HG02763 (cell line): ENCODE measurements around the gene IKZF1.
A peak's percentile ranks its signal among the peaks of the same experiment; 100 is the strongest.

Source experiments
- ATAC-seq: cut with Tn5 transposase; IDR thresholded peaks from one replicate; pipeline ENCODE4 v1.9.1; 2021; ENCODE audit warnings: mild to moderate bottlenecking, moderate library complexity; ENCODE audit not compliant: unreplicated experiment

The IKZF1 gene

DNA sequence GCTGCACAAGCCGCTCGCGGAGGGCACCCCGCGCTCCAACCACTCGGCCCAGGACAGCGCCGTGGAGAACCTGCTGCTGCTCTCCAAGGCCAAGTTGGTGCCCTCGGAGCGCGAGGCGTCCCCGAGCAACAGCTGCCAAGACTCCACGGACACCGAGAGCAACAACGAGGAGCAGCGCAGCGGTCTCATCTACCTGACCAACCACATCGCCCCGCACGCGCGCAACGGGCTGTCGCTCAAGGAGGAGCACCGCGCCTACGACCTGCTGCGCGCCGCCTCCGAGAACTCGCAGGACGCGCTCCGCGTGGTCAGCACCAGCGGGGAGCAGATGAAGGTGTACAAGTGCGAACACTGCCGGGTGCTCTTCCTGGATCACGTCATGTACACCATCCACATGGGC lies 95.6 kb downstream of the IKZF1 start:
- ATAC-seq = no peak

DNA sequence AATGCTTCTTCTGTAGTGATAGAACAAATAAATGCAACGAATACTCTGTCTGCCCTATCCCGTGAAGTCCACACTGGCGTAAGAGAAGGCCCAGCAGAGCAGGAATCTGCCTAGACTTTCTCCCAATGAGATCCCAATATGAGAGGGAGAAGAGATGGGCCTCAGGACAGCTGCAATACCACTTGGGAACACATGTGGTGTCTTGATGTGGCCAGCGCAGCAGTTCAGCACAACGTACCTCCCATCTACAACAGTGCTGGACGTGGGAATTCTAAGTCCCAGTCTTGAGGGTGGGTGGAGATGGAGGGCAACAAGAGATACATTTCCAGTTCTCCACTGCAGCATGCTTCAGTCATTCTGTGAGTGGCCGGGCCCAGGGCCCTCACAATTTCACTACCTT lies 99.9 kb downstream of the IKZF1 start:
- ATAC-seq = no peak

DNA sequence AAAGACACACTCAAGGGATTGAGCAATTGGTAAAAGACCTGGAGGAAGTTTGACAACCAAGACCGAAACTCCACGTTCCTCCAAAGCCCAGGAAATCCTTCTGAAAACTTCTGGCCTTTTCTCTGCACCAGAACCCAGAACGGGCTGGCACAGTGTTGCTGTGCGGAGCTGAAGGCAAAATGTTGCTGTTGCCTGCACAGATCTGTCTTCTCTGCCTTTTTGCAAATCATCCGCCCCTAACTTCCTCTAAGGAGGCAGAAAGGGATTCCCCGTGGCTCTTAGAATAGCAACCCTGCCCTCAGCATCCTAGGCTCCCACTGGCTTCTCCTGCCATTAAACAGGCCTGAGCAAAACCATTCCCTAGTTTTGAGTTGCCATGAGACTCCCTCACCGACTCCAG lies 100.7 kb downstream of the IKZF1 start:
- no peak for ATAC-seq

DNA sequence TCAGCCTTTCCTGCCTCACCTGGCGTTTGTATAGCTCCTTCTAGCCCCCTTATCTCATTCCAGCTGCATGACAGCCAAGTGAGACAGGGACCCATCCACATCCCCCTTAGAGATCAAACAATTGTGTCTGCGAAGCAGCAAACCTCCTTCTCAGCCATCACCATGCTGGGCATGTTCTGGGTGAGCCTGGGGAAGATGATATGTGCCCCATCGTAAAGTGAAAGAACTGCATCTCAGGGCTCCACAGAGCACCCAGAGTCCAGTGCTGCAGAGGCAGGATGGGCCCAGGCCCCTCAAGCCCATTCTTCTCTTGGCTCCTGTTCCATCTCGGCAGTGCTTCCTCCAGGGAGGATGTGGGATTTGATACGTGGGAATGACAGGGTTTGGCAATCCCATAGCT lies 102.4 kb downstream of the IKZF1 start:
- ATAC-seq = no peak

DNA sequence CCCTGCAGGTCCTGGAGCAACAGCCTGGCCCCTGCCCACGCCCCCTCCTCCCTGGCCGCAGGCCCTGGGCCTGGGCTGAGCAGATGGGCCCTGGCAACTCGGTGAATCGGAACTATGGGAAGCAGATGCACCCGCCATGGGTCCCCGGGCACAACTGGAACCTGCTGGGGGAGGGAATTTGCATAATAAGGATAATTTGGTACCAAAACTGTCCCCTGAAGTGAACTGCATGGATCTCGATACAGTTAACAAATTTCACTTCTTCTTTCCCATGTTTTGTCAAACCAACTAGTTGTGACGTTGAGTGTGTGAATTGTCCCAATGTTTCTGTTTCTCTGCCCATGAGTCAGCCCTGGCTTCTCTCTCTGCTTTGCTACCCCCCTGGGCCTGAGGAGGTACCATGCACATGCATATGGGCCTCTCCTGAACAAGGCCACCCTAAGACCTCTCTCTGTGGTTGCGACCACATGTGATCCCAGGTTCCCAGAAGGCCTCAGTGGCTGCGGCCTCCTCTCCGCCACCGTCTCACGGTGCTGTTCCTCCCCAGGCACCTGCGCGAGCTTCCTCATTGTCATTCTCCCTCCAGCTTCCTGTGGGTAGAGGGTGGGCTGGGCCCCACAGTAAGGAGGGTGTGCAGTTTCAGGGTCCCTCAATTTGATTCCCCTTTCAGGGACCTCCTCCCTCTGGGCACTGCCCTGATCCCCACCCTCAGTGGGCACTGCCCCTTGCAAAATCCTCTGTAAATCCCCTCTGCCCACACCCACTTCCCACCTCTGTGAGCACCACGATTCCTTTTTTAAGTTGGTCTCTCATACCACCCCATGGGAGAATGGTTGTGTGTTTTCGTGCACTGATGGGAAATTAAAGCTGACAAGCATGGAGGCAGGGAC lies 105.6 kb downstream of the IKZF1 start:
- peak; percentile 58 for ATAC-seq

DNA sequence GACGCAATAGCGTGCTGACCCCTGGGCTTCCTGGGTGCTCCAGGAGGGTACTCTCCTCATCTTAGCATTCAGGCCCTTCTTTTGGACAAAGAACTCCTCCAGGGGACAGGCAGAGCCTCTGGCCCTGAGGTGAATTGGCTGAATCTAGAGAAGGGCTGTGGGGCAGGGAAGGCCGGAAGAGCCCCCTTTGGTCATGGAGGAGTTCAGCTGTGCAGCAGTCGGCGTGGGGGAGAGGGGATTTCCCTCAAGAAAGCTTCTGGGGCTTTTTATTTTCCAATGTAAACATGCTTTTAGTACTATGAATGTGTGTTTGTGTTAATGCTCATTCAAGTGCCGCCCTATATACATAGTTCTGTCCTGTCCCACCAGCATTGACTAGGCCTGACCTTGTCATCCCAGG lies 106.8 kb downstream of the IKZF1 start:
- ATAC-seq = no peak

DNA sequence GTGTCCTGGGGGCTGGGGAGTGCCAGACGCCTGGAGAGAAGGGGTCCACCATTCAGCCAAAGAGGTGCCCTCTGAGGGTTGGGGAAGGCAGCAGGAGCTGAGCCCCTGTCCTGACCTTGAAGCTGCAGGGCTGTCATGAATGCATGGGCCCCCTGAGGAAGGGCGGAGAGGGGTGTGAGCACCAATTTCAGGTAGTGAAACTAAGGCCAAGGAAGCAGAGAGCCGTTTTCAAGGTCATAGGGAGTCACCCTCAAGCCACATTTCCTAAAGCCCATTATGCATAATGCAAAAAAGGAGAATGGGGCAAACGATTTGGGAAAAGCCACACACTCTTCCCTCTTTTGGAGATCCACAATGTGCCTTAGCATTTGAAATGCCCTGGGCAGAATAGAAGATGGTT lies 108.5 kb downstream of the IKZF1 start:
- ATAC-seq = no peak

DNA sequence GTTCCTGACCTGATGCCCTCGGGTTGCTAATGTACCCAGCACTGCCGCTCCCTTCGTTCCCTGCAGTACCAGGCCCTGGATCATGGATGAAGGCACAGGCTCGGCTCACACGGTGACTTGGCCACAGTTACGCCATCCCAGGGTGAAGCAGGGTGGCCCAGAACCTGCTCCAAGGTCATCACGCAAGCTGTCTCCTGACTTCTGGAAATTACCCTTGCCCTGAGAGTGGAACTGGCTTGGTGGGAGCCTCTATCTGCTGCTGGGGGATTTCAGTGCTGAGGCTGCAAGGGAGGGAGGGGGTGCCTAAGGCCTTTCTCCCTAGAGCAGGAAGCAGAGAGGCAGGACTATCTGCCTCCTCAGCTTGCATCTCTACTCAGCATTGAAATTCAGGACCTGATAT lies 109.0 kb downstream of the IKZF1 start:
- ATAC-seq = no peak

DNA sequence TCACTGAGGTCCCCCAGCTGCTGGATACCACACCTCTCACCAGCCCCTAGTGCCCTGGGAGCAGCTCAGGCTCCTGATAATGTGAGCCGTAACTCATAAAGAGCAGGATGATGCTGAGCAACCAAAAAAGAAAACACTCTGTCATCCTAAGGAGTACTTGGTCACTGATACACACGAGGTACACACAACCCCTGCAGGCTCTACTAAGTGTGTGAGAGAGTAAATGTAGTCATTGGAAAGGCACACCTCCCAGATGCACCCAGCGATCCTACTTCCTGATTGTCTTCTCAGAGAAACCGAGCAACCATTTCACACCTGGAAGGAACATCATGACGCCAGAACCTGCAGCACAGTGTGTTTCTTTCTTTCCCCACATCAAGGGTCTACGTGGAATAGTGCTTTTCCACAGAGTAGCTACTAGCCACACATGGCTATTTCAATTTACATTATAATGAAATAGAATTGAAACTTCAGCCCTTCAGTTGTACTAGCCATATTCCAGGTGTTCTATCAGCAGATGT lies 111.4 kb downstream of the IKZF1 start:
- ATAC-seq = no peak

DNA sequence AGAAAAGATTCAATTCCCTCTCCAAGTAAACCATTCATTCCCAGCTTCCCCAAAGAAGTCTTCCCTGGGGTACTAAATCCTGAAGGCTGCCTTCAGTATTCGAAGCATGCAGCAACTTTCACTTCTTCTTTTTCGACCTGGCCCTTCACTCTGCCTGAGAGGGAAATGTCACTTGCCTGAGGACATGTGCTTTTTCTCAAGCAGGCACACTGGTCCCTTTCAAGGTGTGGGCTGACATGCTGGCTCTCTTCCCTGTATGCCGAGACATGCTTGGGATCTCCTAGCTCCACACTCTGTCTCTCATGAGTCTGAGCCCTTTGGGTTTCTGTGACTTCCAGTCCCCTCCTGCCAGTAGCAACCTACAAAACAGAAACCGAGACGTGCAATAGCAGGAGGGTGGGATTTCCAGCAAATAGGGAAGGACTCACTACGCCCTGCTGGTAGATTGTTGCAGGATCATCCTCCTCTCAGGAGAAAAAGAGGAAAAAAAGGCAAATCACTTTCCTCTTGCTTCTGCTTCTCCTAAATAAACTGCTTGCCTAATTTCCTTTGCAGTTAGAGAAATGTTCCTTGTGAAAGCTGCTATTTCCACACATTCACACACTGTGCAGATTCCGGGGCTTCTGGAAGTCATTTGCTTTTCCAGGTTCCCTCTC lies 112.1 kb downstream of the IKZF1 start:
- ATAC-seq = peak; percentile 74

DNA sequence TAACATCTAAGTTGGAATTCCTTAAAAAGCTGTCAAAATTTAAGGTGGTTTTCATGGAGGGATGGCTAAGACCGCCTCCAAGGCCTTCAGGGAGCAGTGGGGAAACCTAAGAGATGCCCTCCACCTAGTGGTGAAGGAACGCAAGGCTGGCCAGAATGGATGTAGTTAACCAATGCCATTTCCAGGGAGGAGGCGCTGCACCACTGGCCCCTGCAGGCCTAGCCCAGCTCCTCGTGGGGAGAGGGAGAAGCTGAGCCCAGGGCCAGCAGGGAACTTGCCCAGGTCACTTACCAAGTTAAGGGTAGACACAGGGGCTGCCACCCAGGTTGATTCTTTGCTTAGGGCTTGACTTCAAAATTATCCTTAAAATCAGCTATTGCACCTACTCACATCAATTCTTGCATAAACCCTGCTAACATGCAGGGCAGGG lies 113.6 kb downstream of the IKZF1 start:
- peak; percentile 89 for ATAC-seq

DNA sequence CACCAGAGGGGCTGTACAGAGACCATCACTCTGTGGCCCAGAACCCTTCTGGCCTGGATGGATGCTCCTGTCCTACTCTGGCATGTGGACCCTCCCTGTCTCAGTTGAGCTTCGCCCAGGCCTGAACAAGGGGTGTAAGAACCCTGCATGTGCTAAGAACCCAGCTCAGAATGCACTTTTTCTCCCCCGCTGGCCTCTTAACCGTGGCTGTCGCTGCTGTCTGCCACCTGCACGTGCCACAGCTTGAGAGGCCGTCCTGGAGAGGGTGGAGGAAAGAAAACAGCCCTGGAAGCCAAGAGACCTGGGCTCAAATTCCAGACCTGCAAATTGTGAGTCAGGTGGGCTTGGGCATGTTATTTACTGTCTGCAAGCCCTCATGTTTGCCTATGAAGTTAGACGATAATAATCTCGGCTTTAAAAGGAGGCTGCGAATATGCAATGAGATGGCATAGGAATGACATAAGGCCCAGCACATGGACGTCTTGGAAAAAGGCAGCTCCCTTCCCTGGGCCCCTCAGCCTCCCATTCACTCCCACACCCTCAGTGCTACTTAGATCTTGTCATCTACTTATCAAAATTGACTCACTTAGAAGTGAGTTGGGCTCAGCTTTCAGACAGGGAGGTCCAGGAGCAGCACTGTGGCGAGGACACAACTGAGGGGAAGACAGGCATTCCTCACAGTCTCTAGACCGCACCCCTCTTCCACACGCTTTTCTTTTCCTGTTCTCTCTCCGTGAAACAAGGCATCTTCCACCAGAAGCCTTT lies 114.2 kb downstream of the IKZF1 start:
- no peak for ATAC-seq

DNA sequence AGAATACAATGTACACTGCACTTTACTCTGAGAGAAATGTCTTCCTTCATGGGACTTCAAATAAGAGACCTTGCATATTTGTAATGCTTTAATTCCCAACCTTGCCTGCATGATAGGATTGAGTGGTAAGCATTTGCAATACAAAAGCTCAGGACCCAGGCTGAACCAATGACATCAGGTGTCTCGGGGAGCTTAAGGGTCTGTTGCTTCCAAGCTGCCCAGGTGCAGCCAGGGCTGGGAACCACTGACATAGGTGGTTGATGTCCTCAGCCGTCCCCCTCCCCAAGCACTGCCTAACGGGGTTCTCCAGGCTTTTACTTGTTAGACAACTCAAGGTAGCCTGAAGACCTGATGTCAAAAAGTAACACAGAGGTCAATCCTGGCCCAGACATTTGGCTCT lies 116.5 kb downstream of the IKZF1 start:
- no peak for ATAC-seq

DNA sequence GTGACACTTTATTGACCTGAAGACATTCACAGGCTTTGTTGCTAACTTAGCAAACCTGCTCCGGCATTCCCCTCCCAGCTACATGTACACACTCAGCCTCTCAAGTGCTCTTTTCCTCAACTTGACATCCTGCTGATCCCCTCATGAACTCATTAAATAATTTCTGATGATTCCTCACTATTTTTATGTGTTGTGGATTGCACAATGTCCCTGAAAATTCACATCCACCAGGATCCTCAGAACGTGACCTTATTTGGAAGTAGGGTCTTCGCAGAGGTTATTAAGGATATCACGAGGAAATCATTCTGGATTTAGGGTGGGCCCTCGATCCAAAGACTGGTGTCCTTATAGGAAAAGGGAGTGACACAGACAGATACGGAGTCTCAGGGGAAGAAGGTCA lies 118.3 kb downstream of the IKZF1 start:
- no peak for ATAC-seq

DNA sequence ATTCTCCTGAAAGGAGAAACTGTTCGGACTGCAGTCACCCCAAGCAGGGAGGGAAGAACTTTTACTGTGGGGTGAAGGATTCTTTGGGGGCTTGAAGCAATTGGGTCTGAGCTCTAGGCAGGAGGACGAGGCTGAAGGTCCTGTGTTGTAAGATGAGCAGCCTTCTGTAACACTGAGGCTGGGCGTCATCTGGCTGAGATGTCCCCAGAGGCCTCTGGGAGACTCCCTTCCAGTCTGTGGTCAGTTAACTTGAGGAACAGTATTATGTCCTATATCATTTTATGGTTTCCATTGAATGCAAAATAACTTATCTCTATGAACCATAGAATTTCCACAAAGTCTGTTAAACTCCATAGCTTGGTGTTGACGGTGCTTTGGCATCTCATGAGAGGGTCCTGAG lies 119.3 kb downstream of the IKZF1 start:
- ATAC-seq = no peak

DNA sequence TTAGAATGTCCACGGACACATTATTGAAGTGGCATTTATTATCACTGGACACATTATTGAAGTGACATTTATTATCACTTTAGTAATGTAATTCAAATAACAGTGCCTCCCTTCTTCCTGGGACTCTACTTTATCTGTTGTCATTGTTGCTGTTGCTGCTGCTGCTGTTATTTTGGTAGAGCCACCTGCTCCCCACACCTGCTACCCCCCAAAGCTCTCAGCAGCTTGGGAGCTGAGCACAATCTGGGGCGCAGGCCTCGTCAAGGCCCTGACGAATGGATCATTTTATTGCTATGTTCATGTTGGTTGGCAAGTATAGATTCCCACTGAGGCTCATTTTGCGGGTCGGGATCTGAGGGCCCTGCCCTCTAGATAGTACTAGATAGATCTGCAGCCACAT lies 120.8 kb downstream of the IKZF1 start:
- no peak for ATAC-seq

DNA sequence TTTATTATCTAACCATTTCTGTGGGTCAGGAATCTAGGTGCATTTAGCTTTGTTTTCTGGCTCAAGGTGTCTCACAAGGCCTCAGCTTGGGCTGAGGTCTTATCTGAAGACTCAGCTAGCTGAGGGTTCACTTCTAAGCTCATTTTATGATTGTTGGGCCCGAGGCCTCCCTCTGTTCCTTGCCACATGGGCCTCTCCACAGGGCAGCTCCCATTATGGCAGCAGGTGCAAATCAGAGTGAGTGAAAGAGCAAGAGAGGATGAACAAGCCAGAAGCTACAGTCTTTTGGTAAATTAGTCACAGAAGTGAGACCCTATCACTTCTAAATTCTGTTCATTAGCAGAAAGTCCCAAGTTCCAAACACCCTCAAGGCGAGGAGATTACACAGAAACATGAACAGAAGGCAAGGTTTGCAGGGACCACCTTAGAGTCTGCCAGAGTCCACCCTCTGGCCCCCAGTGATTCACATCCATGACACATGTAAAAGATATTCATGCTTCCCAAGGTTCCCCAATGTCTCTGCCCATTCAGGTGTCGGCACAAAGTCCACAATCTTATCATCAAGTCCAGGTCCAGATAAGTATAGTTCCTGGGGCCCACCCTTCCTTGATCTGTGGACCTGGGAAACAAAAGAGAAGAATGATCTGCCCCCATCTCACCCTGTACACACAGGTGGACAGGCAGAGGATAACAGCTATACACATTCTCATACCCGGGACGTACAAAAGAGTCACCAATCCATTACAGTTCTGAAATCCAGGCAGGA lies 121.9 kb downstream of the IKZF1 start:
- ATAC-seq = no peak

DNA sequence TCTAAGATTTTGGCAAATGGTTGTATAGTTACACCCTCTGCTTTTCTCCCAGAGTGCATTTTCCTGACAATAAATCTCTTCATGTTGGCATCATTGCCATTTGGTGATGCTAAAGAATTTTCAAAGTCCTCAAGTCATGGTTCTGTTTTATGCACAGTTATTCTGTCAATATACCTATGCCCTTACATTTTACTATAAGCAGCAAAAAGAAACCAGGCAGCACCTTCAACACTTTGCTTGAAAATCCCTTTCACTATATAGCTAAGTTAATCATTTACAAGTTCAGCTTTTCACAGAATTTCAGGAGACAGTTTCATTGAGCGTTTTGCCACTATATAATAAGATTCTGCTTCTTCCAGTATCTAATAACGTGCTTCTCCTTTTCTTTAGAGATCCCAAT lies 123.0 kb downstream of the IKZF1 start:
- no peak for ATAC-seq

DNA sequence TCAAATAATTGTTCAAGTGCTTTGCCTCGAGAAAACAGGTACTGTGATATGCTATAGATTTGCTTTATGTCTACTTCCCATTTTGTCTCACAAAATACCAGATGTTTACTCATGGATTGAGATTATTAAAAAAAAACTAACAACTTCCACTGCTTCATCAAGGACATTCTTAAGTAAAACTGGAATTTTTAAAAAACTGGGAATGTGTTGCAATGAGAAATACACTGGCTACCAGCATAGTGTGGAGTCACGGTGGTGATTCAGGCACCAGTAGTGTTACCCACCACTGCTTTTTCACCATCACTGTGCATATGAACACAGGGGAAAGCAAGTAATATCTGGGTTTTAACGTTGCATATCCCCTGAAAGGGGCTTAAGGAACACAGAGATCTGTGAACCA lies 124.4 kb downstream of the IKZF1 start:
- ATAC-seq = no peak

DNA sequence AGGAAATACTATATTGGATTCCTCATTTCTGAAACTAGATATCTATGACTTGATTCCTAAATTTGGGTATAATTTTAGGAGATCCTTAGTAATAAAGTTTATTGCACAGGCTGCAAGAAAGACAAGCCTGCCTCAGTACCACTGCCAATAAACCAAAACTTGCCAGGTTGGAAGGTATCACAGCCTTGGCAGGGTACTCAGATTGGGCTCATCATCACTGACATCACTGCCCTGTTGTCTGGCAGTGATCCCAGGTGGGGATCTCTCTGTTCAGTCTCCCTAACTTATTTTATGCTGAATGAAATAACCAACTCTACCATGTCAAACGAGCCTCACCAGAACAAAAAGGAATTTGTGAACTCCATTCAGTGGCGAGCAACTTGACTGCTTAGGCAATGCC lies 126.8 kb downstream of the IKZF1 start:
- no peak for ATAC-seq
